HG02798 (cell line): ENCODE results near the gene CEP57L1.
"Not testable (repeated sequence)": the region's sequence is repeated elsewhere in the genome, so short reads cannot be mapped to it uniquely, and the experiment has no call there.

ENCODE experiments used
- ATAC-seq: cut with Tn5 transposase; IDR thresholded peaks from one replicate; pipeline ENCODE4 v1.9.1; 2021; ENCODE audit warnings: mild to moderate bottlenecking; ENCODE audit not compliant: unreplicated experiment, poor library complexity

CEP57L1 gene

GRCh38 chr6:109103942-109104341 lies 8.6 kb downstream of the CEP57L1 start:
- ATAC-seq: no peak

- ATAC-seq: no peak
Measured at GRCh38 chr6:109104512-109104911, 9.2 kb downstream of the CEP57L1 start.

GRCh38 chr6:109105681-109106080 lies 10.4 kb downstream of the CEP57L1 start:
- no peak for ATAC-seq

GRCh38 chr6:109109663-109110062 lies 14.4 kb downstream of the CEP57L1 start:
- not testable (repeated sequence) for ATAC-seq

GRCh38 chr6:109112663-109113062 lies 17.4 kb downstream of the CEP57L1 start:
- ATAC-seq: not testable (repeated sequence)

- ATAC-seq: peak; percentile 83
Measured at GRCh38 chr6:109117346-109118035, 22.2 kb downstream of the CEP57L1 start.

- ATAC-seq: no peak
Measured at GRCh38 chr6:109118337-109118736, 23.0 kb downstream of the CEP57L1 start.

- ATAC-seq: no peak
Measured at GRCh38 chr6:109118871-109119354, 23.6 kb downstream of the CEP57L1 start.

- no peak for ATAC-seq
Measured at GRCh38 chr6:109121411-109121810, 26.1 kb downstream of the CEP57L1 start.

- ATAC-seq: no peak
Measured at GRCh38 chr6:109124219-109124618, 28.9 kb downstream of the CEP57L1 start.

- no peak for ATAC-seq
Measured at GRCh38 chr6:109125504-109125903, 30.2 kb downstream of the CEP57L1 start.

- no peak for ATAC-seq
Measured at GRCh38 chr6:109130065-109130464, 34.8 kb downstream of the CEP57L1 start.

- not testable (repeated sequence) for ATAC-seq
Measured at GRCh38 chr6:109135600-109135999, 40.3 kb downstream of the CEP57L1 start.

GRCh38 chr6:109136039-109136438 lies 40.7 kb downstream of the CEP57L1 start:
- ATAC-seq: not testable (repeated sequence)

GRCh38 chr6:109136530-109136929 lies 41.2 kb downstream of the CEP57L1 start:
- not testable (repeated sequence) for ATAC-seq

GRCh38 chr6:109139109-109139508 lies 43.8 kb downstream of the CEP57L1 start:
- ATAC-seq: no peak

GRCh38 chr6:109142067-109142466 lies 46.8 kb downstream of the CEP57L1 start:
- not testable (repeated sequence) for ATAC-seq

GRCh38 chr6:109143191-109143590 lies 47.9 kb downstream of the CEP57L1 start:
- ATAC-seq: no peak

GRCh38 chr6:109148251-109148650 lies 52.9 kb downstream of the CEP57L1 start:
- not testable (repeated sequence) for ATAC-seq

GRCh38 chr6:109148716-109149115 lies 53.4 kb downstream of the CEP57L1 start:
- not testable (repeated sequence) for ATAC-seq

- no peak for ATAC-seq
Measured at GRCh38 chr6:109153752-109154151, 58.4 kb downstream of the CEP57L1 start.

- no peak for ATAC-seq
Measured at GRCh38 chr6:109164331-109164730, 69.0 kb downstream of the CEP57L1 start.
